ENCODE results near the gene TNFSF9. TPM values are rescaled to one million over a fixed set of nuclear protein-coding genes. Genes with fewer than 3 reads are reported as not detected.

The TNFSF9 gene
- total RNA-seq, 2 experiments from 2014 or later, result 3.0 to 3.1 TPM

DNA sequence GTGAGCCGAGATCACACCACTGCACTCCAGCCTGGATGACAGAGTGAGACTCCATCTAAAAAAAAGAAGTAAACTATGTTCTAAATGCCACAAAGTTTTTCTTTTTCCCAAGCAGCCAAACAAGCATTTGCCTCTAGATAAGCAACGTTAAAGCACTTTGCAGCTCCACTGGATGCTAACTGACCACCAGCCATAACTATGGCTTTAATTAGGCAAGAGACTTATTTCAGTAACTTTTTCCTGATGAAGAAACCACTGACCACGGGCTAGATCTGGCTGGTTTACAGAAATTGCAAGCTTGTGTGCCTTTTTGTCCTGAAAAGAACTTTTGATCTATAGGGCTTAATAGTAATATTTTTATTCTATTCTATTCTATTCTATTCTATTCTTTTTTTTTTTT is 38.0 kb downstream of the TNFSF9 start:
- peaks cover 10% of the 10 kb centered on the region for H3K9me3 Mint-ChIP-seq
- TF ChIP-seq, protein P1, sequence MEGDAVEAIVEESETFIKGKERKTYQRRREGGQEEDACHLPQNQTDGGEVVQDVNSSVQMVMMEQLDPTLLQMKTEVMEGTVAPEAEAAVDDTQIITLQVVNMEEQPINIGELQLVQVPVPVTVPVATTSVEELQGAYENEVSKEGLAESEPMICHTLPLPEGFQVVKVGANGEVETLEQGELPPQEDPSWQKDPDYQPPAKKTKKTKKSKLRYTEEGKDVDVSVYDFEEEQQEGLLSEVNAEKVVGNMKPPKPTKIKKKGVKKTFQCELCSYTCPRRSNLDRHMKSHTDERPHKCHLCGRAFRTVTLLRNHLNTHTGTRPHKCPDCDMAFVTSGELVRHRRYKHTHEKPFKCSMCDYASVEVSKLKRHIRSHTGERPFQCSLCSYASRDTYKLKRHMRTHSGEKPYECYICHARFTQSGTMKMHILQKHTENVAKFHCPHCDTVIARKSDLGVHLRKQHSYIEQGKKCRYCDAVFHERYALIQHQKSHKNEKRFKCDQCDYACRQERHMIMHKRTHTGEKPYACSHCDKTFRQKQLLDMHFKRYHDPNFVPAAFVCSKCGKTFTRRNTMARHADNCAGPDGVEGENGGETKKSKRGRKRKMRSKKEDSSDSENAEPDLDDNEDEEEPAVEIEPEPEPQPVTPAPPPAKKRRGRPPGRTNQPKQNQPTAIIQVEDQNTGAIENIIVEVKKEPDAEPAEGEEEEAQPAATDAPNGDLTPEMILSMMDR (IDR thresholded peaks at IDR 0.05), result no peak
- H3K4me3 Mint-ChIP-seq, result no peak overlapping the region
- ATAC-seq, result no peak
- intact Hi-C loops (cut with micrococcal nuclease), result no loop called here
- POLR2A ChIA-PET, result no interaction called here
- H3K36me3 Mint-ChIP-seq (ENCODE audit: low read depth), result no peaks in the 10 kb centered on the region
- peaks cover 7% of the 10 kb centered on the region for H3K27me3 Mint-ChIP-seq
- CTCF ChIA-PET, result interaction anchor here (1.0 to 1.4 kb wide), 5 partner anchors 16 to 64 kb away, joined by 3 to 5 read pairs (median 4); no protein-coding TSS in a partner anchor
- no peaks in the 10 kb centered on the region for H3K4me1 Mint-ChIP-seq (ENCODE audit: low read depth)
- no peak overlapping the region for H3K27ac Mint-ChIP-seq
- no peak for DNase-seq

DNA sequence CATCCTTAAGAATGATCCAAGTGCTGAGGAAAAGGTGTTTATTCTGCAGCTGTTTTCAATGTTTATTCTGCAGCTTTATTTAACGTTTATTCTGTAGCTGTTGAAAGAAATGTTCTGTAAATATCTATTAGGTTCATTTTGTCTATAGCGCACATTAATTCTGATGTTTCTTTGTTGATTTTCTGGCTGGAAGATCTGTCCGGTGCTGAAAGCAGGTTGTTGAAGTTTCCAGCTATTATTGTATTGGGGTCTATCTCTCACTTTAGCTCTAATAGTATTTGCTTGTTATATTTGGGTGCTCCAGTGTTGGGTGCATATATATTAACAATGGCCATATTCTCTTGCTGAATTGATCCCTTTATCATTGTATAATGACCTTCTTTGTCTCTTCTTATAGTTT is 39.9 kb downstream of the TNFSF9 start:
- H3K27ac Mint-ChIP-seq, result no peak overlapping the region
- POLR2A ChIA-PET, result no interaction called here
- no peaks in the 10 kb centered on the region for H3K36me3 Mint-ChIP-seq (ENCODE audit: low read depth)
- no peak overlapping the region for H3K4me3 Mint-ChIP-seq
- DNase-seq, result no peak
- TF ChIP-seq, protein P1 (IDR thresholded peaks at IDR 0.05), result no peak
- CTCF ChIA-PET, result interaction anchor here (0.7 to 1.2 kb wide), 2 partner anchors 16 to 19 kb away, joined by 3 read pairs; no protein-coding TSS in a partner anchor
- peaks cover 4% of the 10 kb centered on the region for H3K27me3 Mint-ChIP-seq
- intact Hi-C loops (cut with micrococcal nuclease), result no loop called here
- no peaks in the 10 kb centered on the region for H3K4me1 Mint-ChIP-seq (ENCODE audit: low read depth)
- ATAC-seq, result no peak
- peaks cover 3% of the 10 kb centered on the region for H3K9me3 Mint-ChIP-seq

DNA sequence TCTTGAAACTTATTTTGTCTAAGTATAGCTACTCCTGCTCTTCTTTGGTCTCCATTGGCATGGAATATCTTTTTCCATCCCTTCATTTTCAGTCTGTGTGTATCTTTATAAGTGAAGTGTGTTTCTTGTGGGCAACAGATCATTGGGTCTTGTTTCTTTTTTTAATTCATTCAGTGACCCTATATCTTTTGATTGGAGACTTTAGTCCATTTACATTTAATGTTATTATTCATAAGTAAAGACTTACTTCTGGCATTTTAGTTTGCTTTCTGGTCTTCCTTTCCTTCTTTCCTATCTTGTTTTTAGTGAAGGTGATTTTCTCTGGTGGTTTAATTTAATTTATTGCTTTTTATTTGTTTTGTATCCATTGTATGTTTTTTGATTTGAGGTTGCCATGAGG is 40.3 kb downstream of the TNFSF9 start:
- ATAC-seq (no peak), DNase-seq (no peak)
- intact Hi-C loops (cut with micrococcal nuclease), result no loop called here
- POLR2A ChIA-PET, result no interaction called here
- no peaks in the 10 kb centered on the region for H3K4me1 Mint-ChIP-seq (ENCODE audit: low read depth)
- H3K9me3 Mint-ChIP-seq, result peaks cover 3% of the 10 kb centered on the region
- no peaks in the 10 kb centered on the region for H3K36me3 Mint-ChIP-seq (ENCODE audit: low read depth)
- H3K27me3 Mint-ChIP-seq, result peaks cover 4% of the 10 kb centered on the region
- no peak overlapping the region for H3K27ac Mint-ChIP-seq
- TF ChIP-seq, protein P1 (IDR thresholded peaks at IDR 0.05), result no peak
- H3K4me3 Mint-ChIP-seq, result no peak overlapping the region
- CTCF ChIA-PET, result interaction anchor here (0.7 to 1.2 kb wide), 2 partner anchors 19 to 61 kb away, joined by 3 read pairs; no protein-coding TSS in a partner anchor

DNA sequence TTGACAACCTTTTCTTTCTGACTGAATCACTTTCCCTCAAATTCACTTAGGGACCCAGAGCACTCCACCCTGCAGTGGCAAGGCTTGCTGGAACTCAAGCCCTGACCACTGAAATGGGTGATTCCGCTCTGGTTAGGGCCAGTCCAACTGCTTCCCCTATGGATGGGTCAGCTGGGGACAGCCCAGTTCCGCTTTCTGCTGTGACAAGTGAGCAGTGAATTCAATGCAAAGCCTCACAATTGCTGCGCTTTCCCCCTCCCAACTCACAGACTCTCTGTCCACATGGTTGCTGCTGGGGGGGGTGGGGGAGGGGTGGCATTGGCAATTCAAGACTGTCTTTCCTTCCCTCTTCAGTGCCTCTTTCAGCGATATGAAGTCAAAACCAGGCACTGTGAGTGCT is 41.4 kb downstream of the TNFSF9 start:
- Mint-ChIP-seq H3K27ac (no peak overlapping the region), H3K4me3 (no peak overlapping the region), H3K9me3 (peaks cover 3% of the 10 kb centered on the region), H3K4me1 (ENCODE audit: low read depth) (no peaks in the 10 kb centered on the region), H3K36me3 (ENCODE audit: low read depth) (no peaks in the 10 kb centered on the region), H3K27me3 (peaks cover 4% of the 10 kb centered on the region)
- ATAC-seq (no peak), DNase-seq (no peak)
- intact Hi-C loops (cut with micrococcal nuclease), result no loop called here
- ChIA-PET POLR2A (no interaction called here), CTCF (interaction anchor here (1.5 kb wide), 1 partner anchor 28 kb away, joined by 3 read pairs; no protein-coding TSS in a partner anchor)
- TF ChIP-seq, protein P1 (IDR thresholded peaks at IDR 0.05), result no peak

DNA sequence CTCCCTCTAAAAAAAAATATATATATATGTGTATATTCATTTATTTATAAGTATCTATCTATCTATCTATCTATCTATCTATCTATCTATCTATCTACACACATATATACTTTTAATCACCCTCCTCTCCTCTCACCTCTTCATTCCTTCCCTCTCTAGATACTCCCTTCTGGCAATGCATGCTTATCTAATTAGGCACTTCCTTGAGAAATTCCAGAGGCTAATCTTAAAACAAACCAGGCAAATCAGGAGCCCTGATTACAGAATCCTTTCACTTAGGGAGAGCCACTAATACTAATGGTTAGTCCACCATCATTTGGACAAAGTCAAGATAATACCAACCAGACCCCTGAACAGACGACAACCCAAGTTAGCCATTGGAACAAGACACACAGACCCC is 42.5 kb downstream of the TNFSF9 start:
- intact Hi-C loops (cut with micrococcal nuclease), result no loop called here
- Mint-ChIP-seq H3K9me3 (peaks cover 3% of the 10 kb centered on the region), H3K27me3 (peaks cover 4% of the 10 kb centered on the region), H3K4me1 (ENCODE audit: low read depth) (peaks cover 2% of the 10 kb centered on the region), H3K27ac (no peak overlapping the region), H3K4me3 (no peak overlapping the region), H3K36me3 (ENCODE audit: low read depth) (no peaks in the 10 kb centered on the region)
- no peak for DNase-seq
- ATAC-seq, result no peak
- POLR2A ChIA-PET, result no interaction called here
- CTCF ChIA-PET, result no interaction called here
- TF ChIP-seq, protein P1 (IDR thresholded peaks at IDR 0.05), result no peak
